SK-N-SH treated with all-trans-retinoic acid at 6 μM for 48 hours (cell line): ENCODE data around the gene PDIK1L.

Experiments used
- ATAC-seq: fragments of 200-7000 bp; cut with Tn5 transposase; 3 replicates; pipeline ENCODE4 v1.9.1; 2020; ENCODE audit warnings: mild to moderate bottlenecking, moderate library complexity
- ARNTL ChIP-seq: fragments of 450-650 bp; formaldehyde crosslinking; IDR thresholded peaks from 2 replicates; pipeline ENCODE4 v1.5.0; 2020; ENCODE audit warnings: low read depth, mild to moderate bottlenecking, moderate library complexity, borderline replicate concordance
- BACH2 ChIP-seq: fragments of 250-450 bp; sonication (Bioruptor Pico); IDR thresholded peaks from 2 replicates; pipeline ENCODE4 v1.9.0; 2021; ENCODE audit warnings: mild to moderate bottlenecking, borderline replicate concordance
- CSDC2 ChIP-seq: fragments of 250-450 bp; sonication (Bioruptor Pico); IDR thresholded peaks from 2 replicates; pipeline ENCODE4 v1.5.0; 2020; ENCODE audit warnings: mild to moderate bottlenecking, moderate library complexity
- ESRRG ChIP-seq: fragments of 250-450 bp; sonication (Bioruptor Pico); IDR thresholded peaks from 2 replicates; pipeline ENCODE4 v1.6.1; 2021; ENCODE audit warnings: mild to moderate bottlenecking
- ISL1 ChIP-seq: fragments of 250-450 bp; sonication (Bioruptor Pico); IDR thresholded peaks from 2 replicates; pipeline ENCODE4 v2.1.2; 2022; ENCODE audit warnings: mild to moderate bottlenecking, moderate library complexity
- PPARA ChIP-seq: fragments of 250-450 bp; sonication (Bioruptor Pico); IDR thresholded peaks from 2 replicates; pipeline ENCODE4 v1.5.0; 2020; ENCODE audit warnings: mild to moderate bottlenecking, borderline replicate concordance
- SNAI2 ChIP-seq: fragments of 250-450 bp; sonication (Bioruptor Pico); IDR thresholded peaks from 2 replicates; pipeline ENCODE4 v1.5.0; 2020; ENCODE audit warnings: mild to moderate bottlenecking, moderate library complexity
- TCF4 ChIP-seq: fragments of 250-450 bp; sonication (Bioruptor Pico); IDR thresholded peaks from 2 replicates; pipeline ENCODE4 v1.8.0; 2021; ENCODE audit warnings: mild to moderate bottlenecking, moderate library complexity, borderline replicate concordance
- TOX ChIP-seq: fragments of 250-450 bp; sonication (Bioruptor Pico); IDR thresholded peaks from 2 replicates; pipeline ENCODE4 v1.8.0; 2021; ENCODE audit warnings: mild to moderate bottlenecking, moderate library complexity, borderline replicate concordance
- ZC3H10 ChIP-seq: fragments of 250-450 bp; sonication (Bioruptor Pico); IDR thresholded peaks from 2 replicates; pipeline ENCODE4 v1.5.1; 2021; ENCODE audit warnings: mild to moderate bottlenecking, moderate library complexity
- ZFP3 ChIP-seq: fragments of 250-450 bp; sonication (Bioruptor Pico); IDR thresholded peaks from 2 replicates; pipeline ENCODE4 v1.5.0; 2020; ENCODE audit warnings: mild to moderate bottlenecking, moderate library complexity
- ZFP30 ChIP-seq: fragments of 450-650 bp; formaldehyde crosslinking; IDR thresholded peaks from 2 replicates; pipeline ENCODE4 v1.5.0; 2022; ENCODE audit warnings: mild to moderate bottlenecking, moderate library complexity
- ZNF565 ChIP-seq: fragments of 450-650 bp; formaldehyde crosslinking; conservative IDR thresholded peaks from 2 replicates; pipeline ENCODE4 v1.5.0; 2020; ENCODE audit warnings: low read depth, mild to moderate bottlenecking, moderate library complexity
- ZNF70 ChIP-seq: fragments of 450-650 bp; formaldehyde crosslinking; IDR thresholded peaks from 2 replicates; pipeline ENCODE4 v1.5.0; 2020; ENCODE audit warnings: mild to moderate bottlenecking, moderate library complexity
- ZNF8 ChIP-seq: fragments of 450-650 bp; formaldehyde crosslinking; IDR thresholded peaks from 2 replicates; pipeline ENCODE4 v1.5.0; 2020; ENCODE audit warnings: mild to moderate bottlenecking, moderate library complexity
- TF ChIP-seq, protein P1 (sequence below): fragments of 250-450 bp; sonication (Bioruptor Pico); IDR thresholded peaks from 2 replicates; pipeline ENCODE4 v1.8.0; 2021; ENCODE audit warnings: low read depth, mild to moderate bottlenecking, moderate library complexity, borderline replicate concordance
- TF ChIP-seq, protein P2 (sequence below): fragments of 250-450 bp; sonication (Bioruptor Pico); IDR thresholded peaks from 2 replicates; pipeline ENCODE4 v1.8.0; 2020; ENCODE audit warnings: mild to moderate bottlenecking, moderate library complexity, borderline replicate concordance
- TF ChIP-seq, protein P3 (sequence below): fragments of 250-450 bp; sonication (Bioruptor Pico); IDR thresholded peaks from 2 replicates; pipeline ENCODE4 v1.5.1; 2021; ENCODE audit warnings: mild to moderate bottlenecking, moderate library complexity
- TF ChIP-seq, protein P4 (sequence below): fragments of 250-450 bp; sonication (Bioruptor Pico); IDR thresholded peaks from 2 replicates; pipeline ENCODE4 v1.5.1; 2020; ENCODE audit warnings: low read depth, mild to moderate bottlenecking, moderate library complexity
- TF ChIP-seq, protein P5 (sequence below): fragments of 250-450 bp; sonication (Bioruptor Pico); IDR thresholded peaks from 2 replicates; pipeline ENCODE4 v1.5.0; 2020; ENCODE audit warnings: mild to moderate bottlenecking, moderate library complexity

The PDIK1L gene

DNA sequence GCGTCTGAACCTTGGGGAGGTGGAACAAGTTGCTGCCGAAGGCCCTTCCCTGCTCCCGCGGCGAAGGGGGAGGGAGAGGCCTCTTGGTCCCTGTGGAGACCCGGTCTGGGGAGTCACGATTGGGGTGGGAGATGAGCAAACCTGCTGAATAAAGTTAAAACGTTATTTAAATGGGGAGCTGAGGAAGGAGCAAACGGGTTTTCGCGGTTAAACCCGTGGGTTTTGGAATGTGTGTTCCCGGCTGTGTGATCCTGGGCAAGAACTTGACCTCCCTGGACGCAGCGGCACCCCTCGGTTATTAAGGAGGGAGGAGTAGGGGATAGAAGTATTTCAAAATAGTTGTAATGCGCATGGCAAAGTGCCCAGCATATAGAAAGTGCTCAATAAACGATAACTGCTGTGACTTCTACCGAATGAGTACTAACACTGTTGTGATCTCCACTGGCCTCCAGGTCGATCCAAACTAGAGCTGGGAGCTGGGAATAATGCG lies 50.6 kb downstream of the PDIK1L start:
- no peak for ATAC-seq
- no peak for TF ChIP-seq CSDC2 (CRISPR knock-in tag)
- TF ChIP-seq ZNF8 (CRISPR knock-in tag), result no peak
- no peak for TF ChIP-seq ESRRG (CRISPR knock-in tag)
- TF ChIP-seq, protein P1, sequence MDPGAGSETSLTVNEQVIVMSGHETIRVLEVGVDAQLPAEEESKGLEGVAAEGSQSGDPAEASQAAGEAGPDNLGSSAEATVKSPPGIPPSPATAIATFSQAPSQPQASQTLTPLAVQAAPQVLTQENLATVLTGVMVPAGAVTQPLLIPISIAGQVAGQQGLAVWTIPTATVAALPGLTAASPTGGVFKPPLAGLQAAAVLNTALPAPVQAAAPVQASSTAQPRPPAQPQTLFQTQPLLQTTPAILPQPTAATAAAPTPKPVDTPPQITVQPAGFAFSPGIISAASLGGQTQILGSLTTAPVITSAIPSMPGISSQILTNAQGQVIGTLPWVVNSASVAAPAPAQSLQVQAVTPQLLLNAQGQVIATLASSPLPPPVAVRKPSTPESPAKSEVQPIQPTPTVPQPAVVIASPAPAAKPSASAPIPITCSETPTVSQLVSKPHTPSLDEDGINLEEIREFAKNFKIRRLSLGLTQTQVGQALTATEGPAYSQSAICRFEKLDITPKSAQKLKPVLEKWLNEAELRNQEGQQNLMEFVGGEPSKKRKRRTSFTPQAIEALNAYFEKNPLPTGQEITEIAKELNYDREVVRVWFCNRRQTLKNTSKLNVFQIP (CRISPR knock-in tag), result no peak
- no peak for TF ChIP-seq ZFP30 (CRISPR knock-in tag)
- TF ChIP-seq ZFP3 (CRISPR knock-in tag), result no peak
- TF ChIP-seq ZC3H10, result no peak
- TF ChIP-seq ZNF565, result no peak
- TF ChIP-seq, protein P2, sequence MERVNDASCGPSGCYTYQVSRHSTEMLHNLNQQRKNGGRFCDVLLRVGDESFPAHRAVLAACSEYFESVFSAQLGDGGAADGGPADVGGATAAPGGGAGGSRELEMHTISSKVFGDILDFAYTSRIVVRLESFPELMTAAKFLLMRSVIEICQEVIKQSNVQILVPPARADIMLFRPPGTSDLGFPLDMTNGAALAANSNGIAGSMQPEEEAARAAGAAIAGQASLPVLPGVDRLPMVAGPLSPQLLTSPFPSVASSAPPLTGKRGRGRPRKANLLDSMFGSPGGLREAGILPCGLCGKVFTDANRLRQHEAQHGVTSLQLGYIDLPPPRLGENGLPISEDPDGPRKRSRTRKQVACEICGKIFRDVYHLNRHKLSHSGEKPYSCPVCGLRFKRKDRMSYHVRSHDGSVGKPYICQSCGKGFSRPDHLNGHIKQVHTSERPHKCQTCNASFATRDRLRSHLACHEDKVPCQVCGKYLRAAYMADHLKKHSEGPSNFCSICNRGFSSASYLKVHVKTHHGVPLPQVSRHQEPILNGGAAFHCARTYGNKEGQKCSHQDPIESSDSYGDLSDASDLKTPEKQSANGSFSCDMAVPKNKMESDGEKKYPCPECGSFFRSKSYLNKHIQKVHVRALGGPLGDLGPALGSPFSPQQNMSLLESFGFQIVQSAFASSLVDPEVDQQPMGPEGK, result no peak
- TF ChIP-seq, protein P3, sequence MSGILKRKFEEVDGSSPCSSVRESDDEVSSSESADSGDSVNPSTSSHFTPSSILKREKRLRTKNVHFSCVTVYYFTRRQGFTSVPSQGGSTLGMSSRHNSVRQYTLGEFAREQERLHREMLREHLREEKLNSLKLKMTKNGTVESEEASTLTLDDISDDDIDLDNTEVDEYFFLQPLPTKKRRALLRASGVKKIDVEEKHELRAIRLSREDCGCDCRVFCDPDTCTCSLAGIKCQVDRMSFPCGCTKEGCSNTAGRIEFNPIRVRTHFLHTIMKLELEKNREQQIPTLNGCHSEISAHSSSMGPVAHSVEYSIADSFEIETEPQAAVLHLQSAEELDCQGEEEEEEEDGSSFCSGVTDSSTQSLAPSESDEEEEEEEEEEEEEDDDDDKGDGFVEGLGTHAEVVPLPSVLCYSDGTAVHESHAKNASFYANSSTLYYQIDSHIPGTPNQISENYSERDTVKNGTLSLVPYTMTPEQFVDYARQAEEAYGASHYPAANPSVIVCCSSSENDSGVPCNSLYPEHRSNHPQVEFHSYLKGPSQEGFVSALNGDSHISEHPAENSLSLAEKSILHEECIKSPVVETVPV (CRISPR knock-in tag), result no peak
- TF ChIP-seq PPARA, result no peak
- no peak for TF ChIP-seq SNAI2 (CRISPR knock-in tag)
- TF ChIP-seq, protein P4, sequence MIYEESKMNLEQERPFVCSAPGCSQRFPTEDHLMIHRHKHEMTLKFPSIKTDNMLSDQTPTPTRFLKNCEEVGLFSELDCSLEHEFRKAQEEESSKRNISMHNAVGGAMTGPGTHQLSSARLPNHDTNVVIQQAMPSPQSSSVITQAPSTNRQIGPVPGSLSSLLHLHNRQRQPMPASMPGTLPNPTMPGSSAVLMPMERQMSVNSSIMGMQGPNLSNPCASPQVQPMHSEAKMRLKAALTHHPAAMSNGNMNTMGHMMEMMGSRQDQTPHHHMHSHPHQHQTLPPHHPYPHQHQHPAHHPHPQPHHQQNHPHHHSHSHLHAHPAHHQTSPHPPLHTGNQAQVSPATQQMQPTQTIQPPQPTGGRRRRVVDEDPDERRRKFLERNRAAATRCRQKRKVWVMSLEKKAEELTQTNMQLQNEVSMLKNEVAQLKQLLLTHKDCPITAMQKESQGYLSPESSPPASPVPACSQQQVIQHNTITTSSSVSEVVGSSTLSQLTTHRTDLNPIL (CRISPR knock-in tag), result no peak
- TF ChIP-seq ZNF70, result no peak
- no peak for TF ChIP-seq BACH2

DNA sequence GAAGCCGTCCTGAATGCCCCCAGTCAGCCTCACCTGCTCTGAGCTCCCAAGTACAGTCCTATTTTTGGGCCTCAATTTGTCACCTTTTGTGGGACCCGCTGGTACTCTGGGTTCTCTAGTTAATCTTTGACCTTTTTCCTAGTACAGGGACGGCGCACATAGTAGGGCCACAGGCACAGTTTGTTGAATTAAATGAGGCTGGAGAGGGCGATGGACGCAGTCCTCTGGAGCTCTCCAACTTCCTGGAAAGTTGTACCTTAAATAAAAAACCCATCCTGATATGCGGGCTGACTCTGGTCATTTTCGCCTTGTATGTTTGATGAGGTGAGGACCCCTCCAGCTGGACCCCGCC lies 52.0 kb downstream of the PDIK1L start:
- no peak for ATAC-seq
- TF ChIP-seq BACH2 (no peak), ZNF70 (no peak), ARNTL (no peak), TOX (CRISPR knock-in tag) (no peak), ISL1 (no peak), ESRRG (CRISPR knock-in tag) (no peak), SNAI2 (CRISPR knock-in tag) (no peak)
- TF ChIP-seq, all 23 proteins: peak for 0

DNA sequence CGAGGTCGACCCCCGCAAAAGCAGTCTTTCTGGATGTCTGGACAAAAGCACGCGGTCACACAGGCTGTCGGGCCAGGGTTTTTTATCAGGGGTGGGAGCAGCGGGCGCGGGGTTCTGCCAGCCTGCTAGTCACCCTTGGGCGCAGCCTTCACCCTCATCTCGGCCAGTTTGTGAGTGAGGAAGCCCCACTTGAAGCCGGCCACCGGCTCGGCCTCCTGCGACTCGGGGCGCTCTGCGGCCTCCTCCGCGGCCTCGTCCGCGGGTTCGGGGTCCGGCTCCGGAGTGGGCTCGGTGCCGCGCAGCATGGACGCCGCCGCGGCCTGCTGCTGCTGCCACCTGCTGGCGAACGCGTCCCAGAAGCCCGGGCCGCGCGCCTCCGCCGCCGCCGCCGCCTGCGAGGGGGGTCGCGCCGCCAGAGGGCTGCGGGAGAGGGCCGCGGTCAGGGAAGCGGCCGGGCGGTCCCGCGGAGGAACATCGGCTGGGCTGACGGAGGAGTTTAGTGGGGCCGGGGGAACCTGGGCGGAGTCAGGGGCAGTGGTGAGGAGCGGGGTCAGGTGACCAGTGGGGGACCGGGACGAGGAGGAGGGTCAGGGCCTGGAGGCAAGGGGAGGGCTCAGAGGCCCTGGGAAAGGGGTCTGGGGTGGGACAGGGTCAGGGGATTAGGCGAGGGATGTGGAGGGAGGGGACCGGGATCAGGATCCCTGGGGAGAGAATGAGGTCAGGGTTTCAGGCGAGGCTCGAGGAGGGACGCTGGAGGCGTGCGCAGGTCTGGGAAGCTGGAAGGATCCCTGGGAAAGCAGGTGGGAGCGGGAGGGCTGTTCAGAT lies 52.6 kb downstream of the PDIK1L start:
- ATAC-seq, result peak; percentile 75
- TF ChIP-seq, protein P5, sequence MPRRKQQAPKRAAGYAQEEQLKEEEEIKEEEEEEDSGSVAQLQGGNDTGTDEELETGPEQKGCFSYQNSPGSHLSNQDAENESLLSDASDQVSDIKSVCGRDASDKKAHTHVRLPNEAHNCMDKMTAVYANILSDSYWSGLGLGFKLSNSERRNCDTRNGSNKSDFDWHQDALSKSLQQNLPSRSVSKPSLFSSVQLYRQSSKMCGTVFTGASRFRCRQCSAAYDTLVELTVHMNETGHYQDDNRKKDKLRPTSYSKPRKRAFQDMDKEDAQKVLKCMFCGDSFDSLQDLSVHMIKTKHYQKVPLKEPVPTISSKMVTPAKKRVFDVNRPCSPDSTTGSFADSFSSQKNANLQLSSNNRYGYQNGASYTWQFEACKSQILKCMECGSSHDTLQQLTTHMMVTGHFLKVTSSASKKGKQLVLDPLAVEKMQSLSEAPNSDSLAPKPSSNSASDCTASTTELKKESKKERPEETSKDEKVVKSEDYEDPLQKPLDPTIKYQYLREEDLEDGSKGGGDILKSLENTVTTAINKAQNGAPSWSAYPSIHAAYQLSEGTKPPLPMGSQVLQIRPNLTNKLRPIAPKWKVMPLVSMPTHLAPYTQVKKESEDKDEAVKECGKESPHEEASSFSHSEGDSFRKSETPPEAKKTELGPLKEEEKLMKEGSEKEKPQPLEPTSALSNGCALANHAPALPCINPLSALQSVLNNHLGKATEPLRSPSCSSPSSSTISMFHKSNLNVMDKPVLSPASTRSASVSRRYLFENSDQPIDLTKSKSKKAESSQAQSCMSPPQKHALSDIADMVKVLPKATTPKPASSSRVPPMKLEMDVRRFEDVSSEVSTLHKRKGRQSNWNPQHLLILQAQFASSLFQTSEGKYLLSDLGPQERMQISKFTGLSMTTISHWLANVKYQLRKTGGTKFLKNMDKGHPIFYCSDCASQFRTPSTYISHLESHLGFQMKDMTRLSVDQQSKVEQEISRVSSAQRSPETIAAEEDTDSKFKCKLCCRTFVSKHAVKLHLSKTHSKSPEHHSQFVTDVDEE (CRISPR knock-in tag), result 0 out of 2 replicates have a peak, but pooled peaks have one; percentile 7
- TF ChIP-seq TCF4 (CRISPR knock-in tag) (no peak), ZFP3 (CRISPR knock-in tag) (peak; percentile 75; the same call in 1 of the 2 replicates), SNAI2 (CRISPR knock-in tag) (0 out of 2 replicates have a peak, but pooled peaks have one; percentile 24)
